ENCODE measurements around the gene FNBP1. TPM values are rescaled to one million over a fixed set of nuclear protein-coding genes. Genes with fewer than 3 reads are reported as not detected.

The FNBP1 gene
- total RNA-seq, 4 donors from 2014 or later = 29.7 to 62.3 (median 40.0) TPM

DNA sequence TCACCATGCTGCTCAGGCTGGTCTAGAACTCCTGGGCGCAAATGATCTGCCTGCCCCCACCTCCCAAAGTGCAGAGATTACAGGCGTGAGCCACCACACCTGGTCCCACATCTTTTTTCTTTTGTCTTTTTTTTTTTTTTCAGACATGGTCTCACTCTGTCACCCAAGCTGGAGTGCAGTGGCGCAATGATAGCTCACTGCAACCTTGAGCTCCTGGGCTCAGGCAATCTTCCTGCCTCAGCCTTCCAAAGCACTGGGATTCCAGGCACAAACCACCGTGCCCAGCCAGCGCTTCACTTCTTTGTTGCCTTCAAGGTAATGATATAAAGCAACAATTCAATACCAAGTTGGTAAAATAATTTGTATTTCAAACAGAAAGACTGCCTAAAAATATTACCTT, 128.9 kb downstream of the FNBP1 start:
- DNase-seq (ENCODE audit: low spot score in 2 of 2) = no peak
- WGBS, 2 donors = 97 to 99% methylated on average over 5 of the region's 5 CpGs
- H3K4me3 ChIP-seq (ENCODE audit: low read depth, poor library complexity, severe bottlenecking) = no peak overlapping the region
- intact Hi-C loops (cut with DNase I; ENCODE audit: low total_unique reads) = no loop called here
- TF ChIP-seq, protein P1, sequence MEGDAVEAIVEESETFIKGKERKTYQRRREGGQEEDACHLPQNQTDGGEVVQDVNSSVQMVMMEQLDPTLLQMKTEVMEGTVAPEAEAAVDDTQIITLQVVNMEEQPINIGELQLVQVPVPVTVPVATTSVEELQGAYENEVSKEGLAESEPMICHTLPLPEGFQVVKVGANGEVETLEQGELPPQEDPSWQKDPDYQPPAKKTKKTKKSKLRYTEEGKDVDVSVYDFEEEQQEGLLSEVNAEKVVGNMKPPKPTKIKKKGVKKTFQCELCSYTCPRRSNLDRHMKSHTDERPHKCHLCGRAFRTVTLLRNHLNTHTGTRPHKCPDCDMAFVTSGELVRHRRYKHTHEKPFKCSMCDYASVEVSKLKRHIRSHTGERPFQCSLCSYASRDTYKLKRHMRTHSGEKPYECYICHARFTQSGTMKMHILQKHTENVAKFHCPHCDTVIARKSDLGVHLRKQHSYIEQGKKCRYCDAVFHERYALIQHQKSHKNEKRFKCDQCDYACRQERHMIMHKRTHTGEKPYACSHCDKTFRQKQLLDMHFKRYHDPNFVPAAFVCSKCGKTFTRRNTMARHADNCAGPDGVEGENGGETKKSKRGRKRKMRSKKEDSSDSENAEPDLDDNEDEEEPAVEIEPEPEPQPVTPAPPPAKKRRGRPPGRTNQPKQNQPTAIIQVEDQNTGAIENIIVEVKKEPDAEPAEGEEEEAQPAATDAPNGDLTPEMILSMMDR (IDR thresholded peaks at IDR 0.05) = no peak
- no peak for TF ChIP-seq POLR2A (IDR thresholded peaks at IDR 0.05)

DNA sequence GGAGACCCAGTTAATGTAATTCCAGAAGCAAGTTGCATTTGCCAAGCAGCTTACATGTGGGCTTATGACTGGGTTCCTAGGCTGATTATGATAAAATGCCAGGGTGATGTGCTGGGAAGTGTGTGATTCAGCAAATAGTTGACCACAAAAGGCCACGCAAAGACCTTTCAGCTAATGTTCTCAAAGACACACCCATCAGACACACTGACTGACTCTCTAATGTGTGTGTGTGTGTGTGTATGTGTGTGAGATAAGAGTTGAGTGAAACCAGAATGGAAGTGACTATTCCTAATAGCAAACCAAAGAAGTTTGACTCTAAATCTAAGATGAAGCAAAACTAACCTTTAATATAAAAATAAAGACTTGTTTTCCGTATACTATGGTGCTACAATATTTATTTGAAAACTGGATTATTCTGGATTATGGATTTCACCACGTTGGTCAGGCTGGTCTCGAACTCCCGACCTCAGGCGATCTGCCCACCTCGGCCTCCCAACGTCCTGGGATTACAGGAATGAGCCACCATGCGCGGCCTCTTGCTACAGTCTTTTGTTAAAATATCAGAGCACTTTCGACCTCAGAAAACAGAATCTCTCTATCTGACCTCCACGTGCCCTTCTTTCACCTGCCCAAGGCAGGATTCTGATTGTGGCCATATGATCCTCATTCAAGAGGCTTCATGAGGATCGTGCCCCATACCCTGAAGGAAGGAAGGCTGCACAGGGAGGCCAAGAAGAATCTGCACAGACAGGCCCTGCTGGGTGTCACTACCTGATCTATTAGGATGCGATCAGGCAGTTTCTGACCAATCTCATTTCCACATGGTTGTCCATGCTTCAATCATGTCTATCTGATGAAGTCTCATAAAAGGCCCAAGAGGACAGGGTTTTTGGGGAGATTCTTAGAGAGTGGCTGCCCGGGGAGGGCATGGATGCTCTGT, 132.1 kb downstream of the FNBP1 start:
- intact Hi-C loops (cut with DNase I; ENCODE audit: low total_unique reads) = no loop called here
- WGBS, 2 donors = 77 to 83% methylated on average over 15 of the region's 15 CpGs
- TF ChIP-seq, protein P1 (IDR thresholded peaks at IDR 0.05) = no peak
- no peak for TF ChIP-seq POLR2A (IDR thresholded peaks at IDR 0.05)
- no peak overlapping the region for H3K4me3 ChIP-seq (ENCODE audit: low read depth, poor library complexity, severe bottlenecking)
- DNase-seq (ENCODE audit: low spot score in 2 of 2) = no peak

DNA sequence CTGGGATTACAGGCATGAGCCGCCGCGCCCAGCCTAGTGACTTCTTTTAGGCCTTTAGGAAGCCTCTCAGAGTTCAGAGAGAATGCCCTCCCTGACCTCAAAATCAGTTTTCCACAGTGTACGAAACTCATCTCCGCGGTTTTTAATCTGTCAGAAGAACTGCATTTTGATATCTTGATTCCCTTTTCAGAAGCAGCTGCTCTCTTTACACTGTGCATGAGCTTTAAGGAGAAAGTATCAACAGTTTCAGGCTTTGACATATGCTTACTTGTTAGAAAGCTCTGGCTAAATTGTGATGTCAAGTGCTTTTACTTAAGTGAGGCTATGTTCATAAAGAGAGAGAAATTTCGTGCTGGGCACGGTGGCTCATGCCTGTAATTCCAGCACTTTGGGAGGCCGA, 133.1 kb downstream of the FNBP1 start:
- 83 to 95% methylated on average over 9 of the region's 9 CpGs for WGBS, 2 donors
- DNase-seq (ENCODE audit: low spot score in 2 of 2) = no peak
- intact Hi-C loops (cut with DNase I; ENCODE audit: low total_unique reads) = no loop called here

DNA sequence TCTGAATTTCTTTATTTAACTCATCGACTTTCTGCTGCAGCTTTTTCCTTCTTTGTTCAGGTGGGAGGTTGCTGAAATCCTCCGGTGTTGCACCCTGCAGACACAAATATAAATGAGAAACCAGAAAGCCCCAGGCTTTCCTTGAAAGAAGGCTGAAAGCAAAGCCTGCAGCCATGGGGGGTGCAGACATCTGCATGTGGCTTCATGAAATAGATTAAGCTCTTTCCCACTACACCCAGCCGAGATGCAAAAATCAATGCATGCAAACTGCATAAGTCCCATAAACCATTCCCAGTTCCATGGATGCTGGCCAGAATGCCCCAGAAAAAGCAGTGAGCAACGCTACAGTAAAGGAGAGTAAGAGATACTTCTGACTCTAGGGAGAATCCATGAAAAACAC, 134.1 kb downstream of the FNBP1 start:
- 84 to 86% methylated on average over 4 of the region's 4 CpGs for WGBS, 2 donors
- TF ChIP-seq, protein P1 (IDR thresholded peaks at IDR 0.05) = no peak
- no peak for TF ChIP-seq POLR2A (IDR thresholded peaks at IDR 0.05)
- intact Hi-C loops (cut with DNase I; ENCODE audit: low total_unique reads) = no loop called here
- H3K4me3 ChIP-seq (ENCODE audit: low read depth, poor library complexity, severe bottlenecking) = no peak overlapping the region
- no peak for DNase-seq (ENCODE audit: low spot score in 2 of 2)

More for the DNA sequence above, 133.1 kb downstream of the FNBP1 start:
- TF ChIP-seq, protein P1 (IDR thresholded peaks at IDR 0.05) = no peak
- TF ChIP-seq POLR2A (IDR thresholded peaks at IDR 0.05) = no peak
- no peak overlapping the region for H3K4me3 ChIP-seq (ENCODE audit: low read depth, poor library complexity, severe bottlenecking)

DNA sequence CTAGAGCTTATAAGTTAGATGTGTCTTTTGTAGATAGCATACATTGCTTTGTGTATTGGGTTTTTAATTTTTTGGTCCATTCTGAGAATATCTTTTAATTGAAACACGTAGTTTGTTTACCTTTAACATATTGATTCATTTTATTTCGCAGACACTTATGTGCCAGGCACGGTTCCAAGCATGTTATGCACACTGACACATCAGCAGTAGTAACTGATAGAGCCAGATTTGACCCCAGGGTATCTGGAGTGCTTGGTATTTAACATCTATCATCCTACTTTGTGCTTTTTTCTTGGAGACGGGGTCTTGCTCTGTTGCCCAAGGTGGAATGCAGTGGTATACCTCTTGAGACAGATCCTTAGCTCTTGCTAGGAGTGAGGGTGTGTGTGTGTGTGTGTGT, 135.8 kb downstream of the FNBP1 start:
- intact Hi-C loops (cut with DNase I; ENCODE audit: low total_unique reads) = no loop called here
- H3K4me3 ChIP-seq (ENCODE audit: low read depth, poor library complexity, severe bottlenecking) = no peak overlapping the region
- WGBS, 2 donors = 87 to 89% methylated on average over 4 of the region's 4 CpGs
- TF ChIP-seq, protein P1 (IDR thresholded peaks at IDR 0.05) = no peak
- no peak for TF ChIP-seq POLR2A (IDR thresholded peaks at IDR 0.05)
- DNase-seq (ENCODE audit: low spot score in 2 of 2) = no peak

Data from lower leg skin (tissue), 4 donors.